AG08395 (cell line): Measurements from ENCODE around the gene FIGNL2.

Experiments used
- DNase-seq: peaks from one replicate; pipeline ENCODE4 v3.0.0; 2012; ENCODE audit warnings: mixed read lengths, low spot score

Gene FIGNL2

DNA sequence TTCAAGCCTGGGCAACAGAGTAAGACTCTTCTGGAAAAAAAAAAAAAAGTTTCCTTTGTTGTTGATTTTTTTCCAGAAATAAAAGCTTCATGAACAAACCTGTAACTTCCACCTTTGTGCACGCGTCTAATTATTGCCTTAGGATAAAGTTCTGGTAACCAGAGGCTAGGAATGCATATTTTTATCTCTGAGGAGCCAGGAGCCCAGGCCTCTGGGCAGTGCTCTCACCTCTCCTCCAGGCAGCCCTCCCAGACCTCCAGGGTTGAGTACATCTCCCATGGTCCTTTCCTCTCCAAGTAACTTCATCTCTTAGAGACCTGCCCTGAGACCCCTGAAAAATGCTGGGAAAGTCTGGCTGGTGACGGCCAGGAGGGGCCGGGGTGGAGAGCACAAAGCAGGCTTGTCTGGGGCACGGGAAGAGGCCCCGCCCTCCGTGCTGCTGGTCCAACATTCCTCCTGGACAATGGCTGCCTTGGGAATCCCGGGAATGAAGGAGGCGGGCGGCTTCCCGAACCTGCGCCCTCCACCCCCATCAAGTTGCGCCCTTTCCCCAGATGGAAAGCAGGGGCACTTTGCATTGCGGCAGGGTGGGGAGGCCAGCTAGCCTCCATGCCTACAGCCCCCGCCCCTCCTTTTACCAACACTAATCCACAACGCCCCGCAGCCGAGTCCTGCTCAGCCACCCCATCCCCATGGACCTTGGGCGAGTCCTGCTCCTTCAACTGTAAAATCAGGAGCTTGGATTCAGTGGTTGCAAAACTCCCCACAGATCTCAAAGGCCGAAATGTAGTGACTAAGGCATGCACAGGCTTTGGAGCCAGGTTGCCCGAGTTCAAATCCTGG, 7.3 kb upstream of the FIGNL2 start:
- peak; percentile 87 for DNase-seq

DNA sequence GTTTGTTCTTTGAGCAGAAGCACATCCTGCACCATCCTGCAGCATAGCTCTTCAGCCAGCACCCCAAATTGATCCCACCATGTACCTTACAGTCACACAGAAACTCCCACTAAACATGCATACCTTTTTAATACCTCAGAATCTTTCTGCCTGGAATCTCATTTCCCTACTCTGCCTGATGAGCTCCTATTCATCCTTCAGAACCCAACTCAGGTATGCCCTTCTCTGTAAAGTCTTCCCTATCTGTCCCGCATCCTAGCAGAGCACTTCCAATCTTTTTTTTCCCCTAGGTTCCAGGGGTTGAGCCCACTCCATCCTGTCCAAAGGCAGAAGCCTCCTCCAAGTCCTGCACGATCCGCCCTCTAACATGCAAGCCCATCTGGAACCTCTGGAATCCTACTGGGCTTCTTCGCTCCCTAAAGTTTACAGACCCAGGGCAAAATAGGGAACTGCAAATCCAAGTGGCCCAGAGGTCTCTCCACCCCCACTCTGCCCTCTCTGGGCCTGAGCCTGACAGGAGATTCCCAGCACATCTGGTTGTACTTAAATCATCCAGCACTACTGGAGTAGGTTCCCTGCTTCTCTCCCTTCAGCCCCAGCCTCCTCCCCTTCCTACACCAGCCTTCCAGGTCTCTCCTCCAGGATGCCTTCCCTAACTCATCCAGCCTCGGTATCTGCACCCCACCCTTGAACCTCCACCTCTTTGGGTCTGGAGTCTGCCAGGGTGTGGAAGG, 4.1 kb upstream of the FIGNL2 start:
- DNase-seq: peak; percentile 58

DNA sequence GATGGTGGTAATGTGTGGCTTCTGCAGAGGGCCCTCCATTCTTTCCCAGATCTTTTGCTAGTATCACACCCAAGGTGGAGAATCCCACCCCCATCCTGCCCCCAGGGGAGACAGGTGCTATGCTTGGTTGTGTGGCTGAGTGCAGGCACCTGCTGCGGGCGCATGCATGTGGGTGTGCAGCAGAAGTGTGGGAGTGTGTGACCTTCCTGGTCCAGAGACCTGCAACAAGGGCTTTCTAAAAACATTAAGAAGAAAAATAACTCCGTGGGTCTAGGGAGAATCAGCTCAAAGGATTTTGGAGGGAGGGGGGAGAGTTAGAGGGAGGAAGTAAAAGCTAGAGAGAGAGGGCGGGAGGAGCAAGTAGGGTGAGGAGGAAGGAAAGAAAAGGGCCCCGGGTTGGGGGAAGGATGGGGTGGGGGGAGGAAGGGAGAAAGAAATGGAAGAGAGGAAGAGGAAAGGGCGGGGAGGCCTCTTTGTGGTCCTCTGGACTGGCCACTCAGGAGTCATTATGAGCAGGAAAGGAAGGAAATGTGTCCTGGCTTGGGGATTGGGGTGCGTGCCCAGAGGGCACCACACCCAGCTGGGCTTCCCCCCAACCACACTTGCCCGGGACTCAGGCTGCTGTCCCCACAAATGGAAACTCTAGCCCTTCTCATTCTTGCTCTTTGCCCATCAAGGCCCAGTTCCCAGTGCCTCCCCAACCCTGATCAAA, 3.1 kb upstream of the FIGNL2 start:
- DNase-seq: no peak

DNA sequence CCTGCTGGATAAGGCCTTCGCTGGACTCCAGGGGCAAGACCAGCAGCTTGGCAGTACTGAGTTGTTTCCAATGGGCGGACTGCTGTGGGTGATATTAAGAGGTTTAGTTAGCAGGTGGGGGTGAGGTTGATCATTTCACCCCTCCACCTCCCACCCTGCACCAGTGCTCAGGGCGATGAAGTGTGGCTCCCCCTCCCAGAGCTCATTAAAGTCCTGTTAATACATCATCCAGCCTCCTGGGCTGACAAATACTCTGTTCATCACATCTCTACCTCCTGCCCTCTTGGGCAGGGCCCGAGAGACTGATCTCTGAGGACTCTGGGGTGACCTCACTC, 2.4 kb upstream of the FIGNL2 start:
- DNase-seq: no peak

DNA sequence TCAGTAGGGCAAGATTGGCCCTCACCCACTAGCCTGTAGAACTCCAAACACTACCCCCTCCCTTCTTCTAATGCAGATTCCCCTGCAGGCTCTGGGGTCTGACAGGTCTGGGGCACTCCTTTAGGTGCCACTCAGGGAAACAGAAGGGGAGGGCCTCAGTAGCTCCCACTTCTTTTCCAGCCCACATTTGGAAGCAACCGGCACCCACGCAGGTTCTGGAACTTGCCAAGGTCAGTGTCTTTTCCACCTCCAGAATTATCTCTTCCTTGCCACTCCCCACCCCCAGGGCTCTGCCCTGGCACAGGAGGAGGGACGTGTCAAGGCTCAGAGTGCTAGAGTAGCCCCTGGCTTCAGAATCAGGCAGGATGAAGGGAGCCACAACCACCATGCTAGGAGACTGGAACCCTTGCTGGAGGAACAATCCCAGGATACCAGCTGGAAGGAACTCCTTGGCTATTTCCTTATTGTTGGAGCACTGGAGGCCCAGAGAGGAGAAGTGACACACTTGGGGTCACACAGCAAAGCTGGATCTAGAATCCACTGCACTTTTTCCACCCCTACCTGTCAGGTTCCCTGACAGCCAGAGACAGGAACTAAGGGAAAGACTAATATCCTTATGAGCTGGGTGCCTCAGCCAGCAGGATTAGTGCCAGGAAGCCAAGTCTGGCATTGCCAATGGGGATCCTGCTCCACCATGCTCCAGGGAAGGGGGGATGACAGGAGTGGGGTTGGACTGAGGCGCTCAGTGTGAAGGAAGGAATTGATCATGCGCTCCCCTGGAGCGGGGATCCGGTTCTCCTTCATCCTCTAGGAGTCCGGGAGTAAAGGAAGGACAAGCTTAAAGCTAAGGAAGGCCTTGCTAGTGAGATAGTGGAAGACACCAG, 1.8 kb upstream of the FIGNL2 start:
- DNase-seq: no peak

DNA sequence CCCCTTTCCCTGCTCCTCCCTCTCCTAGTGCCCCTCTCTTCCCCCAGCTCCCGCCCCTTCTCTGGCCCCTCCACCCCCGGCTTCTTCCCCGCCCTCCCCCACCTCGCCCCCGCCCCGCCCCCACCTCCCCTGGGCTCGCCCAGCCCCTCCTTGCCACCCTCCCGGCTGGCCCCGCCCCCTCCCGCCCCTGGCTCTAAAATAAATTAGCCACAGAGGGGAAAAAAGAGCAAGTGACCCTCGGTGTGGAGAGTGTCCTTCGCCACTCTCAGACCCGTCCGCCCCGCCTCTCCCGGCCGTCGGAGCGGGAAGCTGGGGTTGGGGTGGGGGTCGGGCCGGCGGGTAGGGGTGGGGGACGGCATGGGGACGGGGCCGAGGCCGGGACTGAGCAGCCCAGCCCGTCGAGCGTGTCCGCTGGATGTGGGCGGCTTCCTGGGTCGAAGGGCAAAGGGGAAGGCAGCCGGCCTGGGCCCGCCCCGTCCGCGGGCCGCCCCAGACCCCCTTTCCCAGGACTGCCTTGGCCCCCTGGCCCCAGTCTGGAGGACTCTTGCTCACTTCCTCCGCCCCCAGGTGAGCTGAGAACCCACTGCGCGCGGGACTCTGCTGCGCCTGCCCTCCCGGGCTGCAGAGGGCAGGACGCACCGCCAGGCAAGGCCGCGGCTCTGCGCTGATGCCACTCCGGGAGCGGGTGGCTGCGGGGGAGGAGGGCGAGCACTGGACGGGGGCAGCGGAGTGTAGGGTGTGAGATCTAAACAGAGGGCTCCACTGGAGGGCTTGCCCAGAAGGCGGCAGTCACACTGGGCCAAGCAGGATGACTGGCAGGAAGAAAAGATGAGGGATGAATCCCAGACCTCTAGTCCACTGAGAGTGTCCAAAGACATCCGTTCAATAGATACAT, 570 bp upstream of the FIGNL2 start:
- no peak for DNase-seq

DNA sequence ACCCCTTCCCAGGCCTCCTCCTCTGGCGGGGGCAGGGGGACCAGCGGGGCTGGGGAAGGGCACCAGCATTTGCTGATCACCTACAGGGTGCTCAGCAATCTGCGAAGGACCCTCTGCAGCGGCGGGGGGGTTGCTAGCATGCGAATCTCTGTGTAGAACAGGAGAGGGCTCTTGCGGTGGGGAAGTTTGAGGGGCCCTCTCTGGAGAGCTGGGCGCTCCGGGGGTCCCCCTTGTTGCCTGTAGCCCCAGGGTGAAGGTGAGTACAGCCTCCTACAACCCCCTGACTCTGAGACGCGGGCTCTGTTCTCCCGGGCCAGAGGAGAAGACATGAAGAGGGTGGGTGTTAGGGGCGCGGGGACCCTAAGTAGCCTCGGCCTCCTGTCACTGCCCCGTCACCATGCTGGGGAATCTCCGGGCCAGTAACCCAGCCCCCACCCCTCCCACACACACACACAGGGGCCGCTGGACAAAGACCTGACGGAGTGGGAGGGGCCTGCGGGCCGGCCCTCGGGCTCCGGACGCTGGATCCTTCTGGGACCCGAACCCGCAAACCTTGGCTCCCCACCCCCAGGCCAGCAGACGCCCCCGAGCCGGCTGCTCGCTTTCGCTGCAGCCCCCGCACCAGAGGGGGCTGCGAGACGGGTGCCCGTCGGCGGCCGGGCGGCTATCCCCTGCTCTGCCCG, 734 bp downstream of the FIGNL2 start:
- no peak for DNase-seq

DNA sequence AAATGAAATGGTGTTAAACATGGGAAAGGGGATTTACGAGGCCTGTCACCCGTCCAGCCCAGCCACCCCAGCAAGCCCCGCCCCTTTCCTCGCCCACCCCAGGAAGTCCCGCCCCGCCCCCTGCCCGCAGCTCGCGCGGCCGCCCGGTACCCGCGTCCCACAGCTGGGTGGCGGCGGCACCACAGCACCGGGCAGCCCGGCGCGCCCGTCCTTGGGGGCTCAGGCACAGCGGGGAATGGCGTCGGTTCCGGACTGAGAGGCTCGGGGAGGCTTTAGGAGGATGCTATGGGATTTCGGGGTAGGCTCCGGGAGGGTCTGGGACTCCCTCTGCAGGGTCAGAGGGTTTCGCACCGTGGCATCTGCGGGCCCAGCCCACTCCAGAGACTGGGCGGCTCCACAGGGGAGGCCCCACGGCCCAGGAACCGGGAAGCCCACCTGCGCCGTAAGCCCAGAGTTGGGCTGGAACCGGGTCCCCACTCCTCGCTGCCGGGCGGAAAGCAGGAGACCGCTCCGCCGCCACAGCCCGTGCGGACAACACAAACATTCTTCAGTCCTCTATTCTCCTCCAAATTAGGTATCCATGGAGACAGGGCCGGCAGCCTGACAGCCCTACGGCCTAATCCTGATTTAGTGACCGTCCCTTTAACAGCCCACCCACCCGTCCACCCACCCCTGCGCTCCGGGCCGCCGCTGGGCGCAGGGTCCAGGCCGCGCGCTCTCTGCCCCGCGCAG, 1.4 kb downstream of the FIGNL2 start:
- DNase-seq: peak; percentile 49

DNA sequence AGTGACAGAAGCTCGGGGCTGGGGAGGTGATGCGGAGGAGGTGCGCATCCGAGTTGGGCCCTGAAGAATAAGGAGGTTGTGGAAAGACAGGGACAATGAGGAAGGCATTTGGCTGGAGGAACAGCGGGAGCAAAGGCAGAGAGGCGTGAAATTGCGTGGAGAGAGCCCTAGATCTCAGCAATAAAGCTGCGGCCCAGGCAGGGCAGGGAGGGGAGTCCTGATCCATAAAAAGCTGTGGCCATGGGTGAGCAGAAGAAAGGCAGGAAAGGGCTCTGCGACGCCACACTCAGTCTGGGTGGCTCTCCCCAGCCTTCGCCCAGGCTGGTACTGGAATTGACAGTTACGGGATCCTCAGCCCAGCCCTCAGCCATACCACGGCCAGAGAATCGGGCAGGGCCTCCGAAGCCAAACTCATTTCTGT, 2.2 kb downstream of the FIGNL2 start:
- DNase-seq: no peak

DNA sequence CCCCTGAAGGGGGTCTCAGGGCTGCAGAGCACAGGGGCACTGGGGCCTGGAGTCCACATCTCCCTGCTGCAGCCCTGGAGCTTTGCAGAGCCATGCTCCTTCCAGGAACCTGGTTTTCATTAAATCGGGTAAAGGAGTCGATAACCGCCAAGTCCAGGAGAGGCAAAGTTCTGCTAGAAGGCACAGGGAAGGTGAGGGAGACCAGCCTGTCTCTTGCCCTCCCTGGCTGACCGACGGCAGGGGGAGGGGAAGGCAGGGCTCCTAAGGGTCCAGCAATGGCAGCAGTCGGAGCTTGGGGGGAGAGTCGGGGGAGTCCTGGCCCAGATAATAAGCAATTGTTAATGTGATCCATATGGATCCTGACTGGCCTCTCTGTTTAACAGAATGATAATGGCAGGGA, 3.0 kb downstream of the FIGNL2 start:
- DNase-seq: no peak

DNA sequence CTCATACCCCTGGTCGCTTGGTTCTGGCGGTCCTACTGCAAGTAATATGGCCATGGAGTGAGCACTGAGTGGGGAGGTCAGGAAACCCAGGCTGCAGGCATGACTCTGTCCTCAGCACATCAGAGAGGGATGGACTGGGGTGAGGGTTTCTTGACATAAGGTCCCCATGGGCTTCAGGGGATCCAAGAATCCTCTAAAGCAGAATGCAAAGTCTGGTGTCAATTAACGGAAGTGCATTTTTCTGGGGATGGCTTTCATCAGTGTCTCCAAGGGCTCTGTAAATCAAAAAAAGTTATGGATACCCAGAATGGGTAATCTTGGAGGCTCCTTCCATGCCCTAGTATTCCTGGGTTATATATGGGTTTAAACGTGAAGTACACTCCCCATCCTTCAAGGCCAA, 3.7 kb downstream of the FIGNL2 start:
- DNase-seq: no peak

DNA sequence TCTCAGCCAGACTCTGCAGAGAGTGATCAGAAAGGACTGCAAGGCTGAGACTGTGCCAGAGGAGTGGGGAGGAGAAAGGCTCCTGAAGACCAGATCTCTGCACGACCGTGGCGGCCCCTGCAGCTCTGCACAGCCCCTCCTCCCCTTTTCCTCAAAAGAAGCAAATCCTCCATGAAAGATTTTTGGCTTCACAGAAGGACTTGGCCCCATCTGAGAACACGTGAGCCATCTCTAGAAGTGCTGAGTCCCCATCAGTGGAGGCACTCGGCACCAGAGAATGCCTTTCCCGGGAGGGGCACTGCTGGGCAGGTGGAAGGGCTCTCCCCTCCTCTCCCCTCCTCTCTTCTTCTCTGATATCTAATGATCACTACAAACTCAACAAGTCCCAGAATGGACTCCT, 6.8 kb downstream of the FIGNL2 start:
- DNase-seq: no peak

DNA sequence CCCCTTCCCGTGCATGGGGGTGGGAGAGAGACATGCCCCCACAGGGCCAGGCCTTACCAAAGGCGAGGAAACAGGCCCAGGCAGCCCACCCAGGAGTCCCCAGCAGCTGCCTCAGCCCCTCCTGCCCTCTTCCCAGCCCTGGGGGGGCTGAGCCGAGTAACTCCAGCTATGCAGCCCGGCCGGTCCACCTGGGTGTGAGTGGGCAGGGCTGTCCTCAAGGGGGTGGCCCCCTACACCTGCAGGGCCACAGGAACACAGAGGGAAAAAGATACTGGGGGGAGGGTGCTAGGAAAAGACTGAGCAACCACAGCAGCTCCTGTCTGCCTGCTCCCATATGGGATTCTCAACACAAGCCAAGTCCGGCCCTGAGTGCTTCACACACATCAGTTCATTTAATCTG, 7.6 kb downstream of the FIGNL2 start:
- no peak for DNase-seq

DNA sequence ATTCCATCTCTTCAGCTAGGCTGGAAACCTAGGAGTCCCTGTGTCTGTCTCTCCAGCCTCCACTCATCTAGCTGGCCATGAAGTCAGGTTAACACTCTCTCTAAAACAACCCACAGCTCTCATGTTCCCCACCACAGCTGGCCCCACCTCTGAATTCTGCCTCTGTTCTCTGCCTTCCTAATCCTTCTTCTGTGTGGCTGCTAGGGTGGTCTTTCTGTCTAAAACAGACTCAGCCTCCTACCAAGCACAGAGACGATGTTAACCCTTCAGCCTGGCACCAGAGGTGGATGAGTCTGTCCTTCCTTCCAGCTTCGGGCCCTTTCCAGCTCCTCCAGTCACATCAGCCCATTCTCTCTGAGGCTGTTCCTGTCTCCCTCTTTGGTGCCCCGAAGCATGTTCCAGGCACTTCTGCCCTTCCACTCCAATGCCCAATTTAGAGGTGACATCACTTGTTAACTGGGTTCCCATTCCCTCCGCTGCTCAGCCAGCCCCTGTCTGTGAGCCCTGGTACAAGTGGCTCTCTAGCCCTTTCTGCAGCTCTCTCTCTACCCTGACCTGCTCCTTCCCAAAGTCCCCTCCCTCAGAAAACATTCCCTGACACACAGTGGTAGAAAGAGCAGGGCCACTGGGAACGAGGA, 9.1 kb downstream of the FIGNL2 start:
- no peak for DNase-seq

DNA sequence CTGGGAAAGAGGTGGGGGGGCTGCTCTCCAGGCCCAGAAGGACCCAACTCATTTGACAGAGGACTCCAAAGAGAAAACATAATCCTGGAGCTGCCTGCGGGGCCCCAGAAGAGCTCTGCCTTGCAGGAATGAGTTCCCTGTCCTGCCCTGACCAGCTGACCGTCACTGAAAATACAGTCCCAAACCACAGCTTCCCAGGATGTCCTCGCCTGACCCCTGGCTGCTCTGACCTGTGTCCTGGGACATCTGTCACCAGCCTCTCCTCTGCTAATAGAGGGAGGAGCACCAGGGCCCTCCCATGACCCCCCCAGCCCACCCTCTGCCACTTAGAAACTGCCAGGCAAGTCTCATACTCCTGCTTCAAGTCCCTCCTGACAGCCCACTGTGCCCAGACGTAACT, 9.8 kb downstream of the FIGNL2 start:
- no peak for DNase-seq

DNA sequence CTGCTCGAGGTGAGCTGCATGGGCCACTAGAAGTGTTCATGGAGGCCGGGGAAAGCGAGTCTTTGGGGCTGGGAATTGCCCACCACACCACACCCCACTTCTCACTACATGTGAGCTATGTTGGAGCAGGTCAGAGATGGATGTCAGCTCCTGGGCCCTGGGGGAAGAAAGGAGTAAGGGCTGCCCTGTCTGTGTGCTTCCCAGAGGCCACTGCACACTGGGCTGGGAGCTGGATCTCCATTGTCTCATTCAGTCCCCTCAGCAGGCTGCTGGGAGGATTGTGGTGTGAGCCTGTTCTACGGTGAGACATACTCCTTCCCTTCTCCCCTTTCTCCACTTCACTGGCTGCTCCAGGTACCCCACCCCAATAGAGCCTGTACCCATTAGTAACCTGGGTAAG, 10.5 kb downstream of the FIGNL2 start:
- no peak for DNase-seq

DNA sequence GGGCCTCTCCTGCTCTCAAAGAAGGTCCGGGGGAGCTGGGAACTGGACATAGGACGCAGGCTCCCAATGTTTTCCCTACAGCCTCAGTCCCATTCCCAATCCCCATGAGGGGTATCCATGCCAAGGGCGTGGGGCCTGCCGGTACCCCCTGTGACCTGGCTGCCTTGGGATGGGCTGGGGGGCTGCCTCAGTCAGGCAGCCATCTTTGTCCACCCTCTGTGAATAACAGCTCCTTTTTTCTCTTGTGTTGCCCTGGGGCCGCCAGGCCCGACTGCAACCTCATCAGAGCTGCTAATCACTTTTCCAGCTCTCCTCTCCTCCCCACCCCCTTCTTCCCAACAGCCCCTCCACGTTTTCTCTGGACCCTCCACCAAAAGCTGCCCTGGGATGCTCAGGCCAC, 11.2 kb downstream of the FIGNL2 start:
- no peak for DNase-seq

DNA sequence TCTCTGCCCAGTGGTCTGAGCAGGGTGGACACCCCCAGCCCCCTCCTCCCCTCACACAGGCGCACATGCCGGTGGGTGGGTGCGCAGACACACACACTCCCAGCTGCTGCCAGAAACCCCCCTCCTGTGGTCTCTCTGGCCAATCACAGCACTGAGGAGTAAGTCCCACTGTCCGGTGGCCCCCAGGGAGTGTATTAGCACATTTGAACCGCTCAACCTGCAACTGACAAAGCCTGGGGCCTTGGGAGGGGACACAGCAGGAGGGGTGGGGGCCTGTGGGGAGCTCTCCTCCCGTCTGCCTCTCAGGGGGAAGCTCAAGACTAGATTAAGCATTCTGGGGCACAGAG, 11.7 kb downstream of the FIGNL2 start:
- no peak for DNase-seq
